ENCODE data around the gene EMC6.

GRCh38 chr17:3678095-3678820, 9.6 kb downstream of the EMC6 start:
- TF ChIP-seq CTCF (conservative IDR thresholded peaks at IDR 0.05; ENCODE audit: low read depth, low read length) (no peak), CEBPB (IDR thresholded peaks at IDR 0.05; ENCODE audit: low read depth, low read length) (no peak), MAZ (IDR thresholded peaks at IDR 0.05; ENCODE audit: borderline replicate concordance, low read depth, low read length) (no peak), POLR2A (IDR thresholded peaks at IDR 0.05; ENCODE audit: low read depth, low read length) (no peak), USF2 (IDR thresholded peaks at IDR 0.05; ENCODE audit: low read depth, low read length) (no peak), RAD21 (IDR thresholded peaks at IDR 0.05; ENCODE audit: low read length) (no peak), SMC3 (IDR thresholded peaks at IDR 0.05; ENCODE audit: low read depth, low read length) (no peak), ELK1 (IDR thresholded peaks at IDR 0.05; ENCODE audit: borderline replicate concordance, low read depth, low read length) (no peak), NFE2L2 (IDR thresholded peaks at IDR 0.05; ENCODE audit: low read depth, low read length) (no peak), RCOR1 (IDR thresholded peaks at IDR 0.05; ENCODE audit: insufficient replicate concordance, low read length) (no peak)
